GM19240 (cell line): ENCODE results near the gene POU5F1.
"Not testable (repeated sequence)": the region's sequence is repeated elsewhere in the genome, so short reads cannot be mapped to it uniquely, and the experiment has no call there.

Experiments used
- DNase-seq: peaks from one replicate; pipeline ENCODE4 v3.0.0; 2011; ENCODE audit warnings: low spot score; ENCODE audit not compliant: insufficient read length

The POU5F1 gene

GRCh38 chr6:31170600-31170881, at the start of gene POU5F1:
TSS of gene POU5F1 (minus strand) at chr6:31170682. CDS start at chr6:31170620, 62 bp downstream.
- no peak for DNase-seq

GRCh38 chr6:31216208-31216898, 45.9 kb upstream of the POU5F1 start:
- no peak for DNase-seq

GRCh38 chr6:31215216-31215615, 44.7 kb upstream of the POU5F1 start:
- DNase-seq, result not testable (repeated sequence)

- no peak for DNase-seq
These were observed 44.0 kb upstream of the POU5F1 start for GRCh38 chr6:31214516-31214915.

- DNase-seq, result no peak
These were observed 40.5 kb upstream of the POU5F1 start for GRCh38 chr6:31210741-31211532.

GRCh38 chr6:31210123-31210522, 39.6 kb upstream of the POU5F1 start:
- DNase-seq, result no peak

- no peak for DNase-seq
These were observed 38.7 kb upstream of the POU5F1 start for GRCh38 chr6:31209137-31209536.

- no peak for DNase-seq
These were observed 38.0 kb upstream of the POU5F1 start for GRCh38 chr6:31208506-31208905.

GRCh38 chr6:31205638-31206037, 35.2 kb upstream of the POU5F1 start:
- no peak for DNase-seq

- DNase-seq, result no peak
These were observed 34.3 kb upstream of the POU5F1 start for GRCh38 chr6:31204751-31205145.

GRCh38 chr6:31203345-31203979, 33.0 kb upstream of the POU5F1 start:
- no peak for DNase-seq

- DNase-seq, result no peak
These were observed 32.0 kb upstream of the POU5F1 start for GRCh38 chr6:31202259-31203166.

- not testable (repeated sequence) for DNase-seq
These were observed 28.6 kb upstream of the POU5F1 start for GRCh38 chr6:31199105-31199452.

GRCh38 chr6:31197559-31198305, 27.2 kb upstream of the POU5F1 start:
- DNase-seq, result no peak

GRCh38 chr6:31196251-31197022, 26.0 kb upstream of the POU5F1 start:
- not testable (repeated sequence) for DNase-seq

GRCh38 chr6:31195308-31195979, 25.0 kb upstream of the POU5F1 start:
- DNase-seq, result not testable (repeated sequence)

GRCh38 chr6:31194061-31194834, 23.8 kb upstream of the POU5F1 start:
- DNase-seq, result no peak

- DNase-seq, result no peak
These were observed 22.7 kb upstream of the POU5F1 start for GRCh38 chr6:31193206-31193605.
